ENCODE measurements around the gene XYLT1.
"Not testable (repeated sequence)": the region's sequence is repeated elsewhere in the genome, so short reads cannot be mapped to it uniquely, and the experiment has no call there.

Gene XYLT1

GRCh38 chr16:17470908-17471718 lies at the start of gene XYLT1:
XYLT1 (minus strand) TSS chr16:17470960; CDS start chr16:17470796, 164 bp downstream.
- no peak for DNase-seq

GRCh38 chr16:17520111-17520510 lies 49.4 kb upstream of the XYLT1 start:
- no peak for DNase-seq

- no peak for DNase-seq
Observed at GRCh38 chr16:17519101-17519955, 48.6 kb upstream of the XYLT1 start.

- DNase-seq = no peak
Observed at GRCh38 chr16:17518441-17518840, 47.7 kb upstream of the XYLT1 start.

GRCh38 chr16:17515421-17516210 lies 44.9 kb upstream of the XYLT1 start:
- DNase-seq = no peak

GRCh38 chr16:17512636-17513220 lies 42.0 kb upstream of the XYLT1 start:
- DNase-seq = no peak

- DNase-seq = no peak
Observed at GRCh38 chr16:17511340-17511739, 40.6 kb upstream of the XYLT1 start.

GRCh38 chr16:17510567-17510966 lies 39.8 kb upstream of the XYLT1 start:
- no peak for DNase-seq

GRCh38 chr16:17509194-17509593 lies 38.4 kb upstream of the XYLT1 start:
- no peak for DNase-seq

GRCh38 chr16:17508303-17508702 lies 37.5 kb upstream of the XYLT1 start:
- no peak for DNase-seq

GRCh38 chr16:17507516-17507915 lies 36.8 kb upstream of the XYLT1 start:
- not testable (repeated sequence) for DNase-seq

GRCh38 chr16:17505828-17506227 lies 35.1 kb upstream of the XYLT1 start:
- not testable (repeated sequence) for DNase-seq

GRCh38 chr16:17504050-17504449 lies 33.3 kb upstream of the XYLT1 start:
- DNase-seq = no peak

- no peak for DNase-seq
Observed at GRCh38 chr16:17503331-17503730, 32.6 kb upstream of the XYLT1 start.

GRCh38 chr16:17501321-17501720 lies 30.6 kb upstream of the XYLT1 start:
- no peak for DNase-seq

- no peak for DNase-seq
Observed at GRCh38 chr16:17499223-17499902, 28.6 kb upstream of the XYLT1 start.

GRCh38 chr16:17497648-17498047 lies 26.9 kb upstream of the XYLT1 start:
- DNase-seq = no peak

GRCh38 chr16:17496891-17497290 lies 26.1 kb upstream of the XYLT1 start:
- no peak for DNase-seq

- no peak for DNase-seq
Observed at GRCh38 chr16:17493012-17493411, 22.3 kb upstream of the XYLT1 start.

GRCh38 chr16:17491140-17491662 lies 20.4 kb upstream of the XYLT1 start:
- DNase-seq = no peak

- no peak for DNase-seq
Observed at GRCh38 chr16:17488506-17488905, 17.7 kb upstream of the XYLT1 start.

GRCh38 chr16:17483351-17483750 lies 12.6 kb upstream of the XYLT1 start:
- no peak for DNase-seq

Data from SIG-M5 (cell line).